HS-5 (cell line): ENCODE data around the gene CHST6.
A peak's percentile ranks its signal among the peaks of the same experiment; 100 is the strongest.
"Not testable (repeated sequence)": the region's sequence is repeated elsewhere in the genome, so short reads cannot be mapped to it uniquely, and the experiment has no call there.

Experiments used
- DNase-seq: peaks from one replicate; pipeline ENCODE4 v3.0.0-alpha.2; 2012; ENCODE audit warnings: low read depth

CHST6 gene

GRCh38 chr16:75495076-75495674 is at the start of gene CHST6:
Gene CHST6 (minus strand): TSS chr16:75495441. CDS start chr16:75479828, 15,613 bp downstream.
- DNase-seq = no peak

DNA sequence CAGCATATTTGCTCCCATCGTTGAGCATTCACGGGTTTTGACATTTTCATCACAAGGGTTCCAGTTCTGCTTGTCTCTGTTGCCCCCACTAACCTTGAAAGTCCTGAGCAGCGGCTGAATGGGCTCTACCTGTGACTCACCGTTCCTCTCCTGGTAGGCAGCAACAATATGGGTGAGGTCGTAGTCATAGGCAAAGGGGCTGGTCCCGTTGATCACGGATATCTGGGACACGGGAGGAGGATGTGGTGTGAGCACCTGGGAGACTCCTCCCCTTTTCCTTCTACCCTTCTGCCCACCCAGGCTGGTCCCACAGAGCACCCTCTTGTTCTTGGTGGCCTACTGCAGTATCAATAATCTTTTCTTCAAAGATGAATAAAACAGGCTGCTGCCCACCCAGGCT is 47.2 kb upstream of the CHST6 start:
- not testable (repeated sequence) for DNase-seq

DNA sequence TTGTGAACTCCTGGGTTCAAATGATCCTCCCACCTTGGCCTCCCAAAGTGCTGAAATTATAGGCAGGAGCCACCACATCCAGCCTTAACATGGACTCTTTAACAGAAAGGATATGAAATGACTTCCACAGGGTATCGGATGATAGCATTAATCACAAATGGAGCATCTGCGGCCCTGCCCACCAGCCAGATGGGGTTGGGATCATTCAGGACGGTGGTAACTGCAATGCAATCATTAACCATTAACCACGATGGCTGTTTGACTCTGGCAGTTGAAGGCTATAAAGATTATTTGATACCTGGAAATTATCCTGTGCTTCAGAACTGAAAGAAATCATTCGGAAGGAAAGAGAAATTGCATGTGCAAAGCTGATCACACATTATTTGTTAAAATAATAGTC is 46.0 kb upstream of the CHST6 start:
- DNase-seq = no peak

- DNase-seq = not testable (repeated sequence)
Observed at GRCh38 chr16:75538882-75539565, 43.8 kb upstream of the CHST6 start.

DNA sequence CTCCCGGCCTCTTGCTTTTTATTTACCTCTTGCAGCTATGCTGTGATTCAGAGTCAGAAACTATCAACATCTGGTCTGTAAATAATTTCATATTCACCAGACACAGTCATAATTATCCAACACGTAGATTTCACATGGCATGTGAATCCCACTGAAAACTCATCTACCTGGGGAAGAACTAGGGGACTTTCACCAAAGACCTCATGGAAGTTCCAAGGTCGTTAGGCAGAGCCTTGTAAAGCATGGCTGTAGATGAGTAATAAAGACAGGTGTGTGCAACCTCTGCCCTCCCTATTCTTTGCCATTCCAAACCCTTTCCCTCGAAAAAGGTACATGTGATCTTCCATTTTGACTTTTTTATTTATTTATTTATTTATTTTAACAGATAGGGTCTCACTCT is 42.5 kb upstream of the CHST6 start:
- no peak for DNase-seq

DNA sequence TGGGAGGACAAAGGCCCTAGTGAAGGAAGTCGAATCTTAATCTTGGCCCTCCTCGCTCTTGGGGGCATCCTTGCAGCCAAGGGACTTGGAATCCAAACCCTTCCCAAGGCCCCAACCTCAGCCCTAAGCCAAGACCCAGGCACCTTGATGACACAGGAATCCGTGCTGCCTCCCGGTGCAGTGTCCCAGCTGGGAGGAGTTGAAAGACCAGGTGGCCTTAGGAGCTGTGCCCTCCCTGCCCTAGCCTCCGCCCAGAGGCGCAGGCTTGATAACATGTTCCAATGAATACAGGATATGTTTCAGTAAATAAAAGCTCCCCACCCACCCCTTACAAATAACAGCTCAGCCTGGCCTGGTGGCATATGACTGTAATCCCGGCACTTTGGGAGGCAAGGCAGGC is 40.7 kb upstream of the CHST6 start, which contains the start of gene CHST5:
CHST5 (minus strand) TSS at position 208 of the 400 bp plus-strand sequence. CDS start 5,724 bp downstream, outside the sequence.
- no peak for DNase-seq

- no peak for DNase-seq
Observed at GRCh38 chr16:75535211-75535843, 40.1 kb upstream of the CHST6 start.

DNA sequence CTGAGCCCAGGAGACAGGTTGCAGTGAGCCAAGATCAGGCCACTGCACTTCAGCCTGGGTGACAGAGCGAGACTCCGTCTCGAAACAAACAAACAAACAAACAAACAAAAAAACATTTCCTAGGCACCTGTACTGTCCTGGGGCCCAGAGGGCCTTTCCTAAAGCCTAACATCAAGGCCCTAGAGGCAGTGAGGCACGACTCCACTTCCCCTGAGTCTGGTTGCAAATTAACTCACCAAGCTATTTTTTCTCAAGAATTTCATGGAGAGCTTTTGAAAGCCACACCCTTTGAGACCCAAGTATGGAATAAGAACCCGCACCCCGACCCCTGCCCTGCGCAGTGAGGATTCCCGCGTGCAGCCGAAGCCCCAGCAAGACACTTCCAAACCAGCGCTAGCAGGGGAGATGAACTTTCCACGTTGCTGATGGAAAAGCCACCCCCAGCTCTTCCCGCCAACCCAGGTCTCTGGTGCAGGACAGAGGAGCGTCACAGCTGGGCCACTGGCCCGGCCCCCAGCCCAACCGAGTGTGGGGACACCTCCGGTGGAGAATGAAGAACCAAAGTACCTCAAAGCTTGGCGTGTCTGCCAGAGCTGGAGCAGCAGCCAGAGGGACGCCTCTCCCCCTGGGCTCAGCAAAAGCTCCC is 39.4 kb upstream of the CHST6 start:
- no peak for DNase-seq

DNA sequence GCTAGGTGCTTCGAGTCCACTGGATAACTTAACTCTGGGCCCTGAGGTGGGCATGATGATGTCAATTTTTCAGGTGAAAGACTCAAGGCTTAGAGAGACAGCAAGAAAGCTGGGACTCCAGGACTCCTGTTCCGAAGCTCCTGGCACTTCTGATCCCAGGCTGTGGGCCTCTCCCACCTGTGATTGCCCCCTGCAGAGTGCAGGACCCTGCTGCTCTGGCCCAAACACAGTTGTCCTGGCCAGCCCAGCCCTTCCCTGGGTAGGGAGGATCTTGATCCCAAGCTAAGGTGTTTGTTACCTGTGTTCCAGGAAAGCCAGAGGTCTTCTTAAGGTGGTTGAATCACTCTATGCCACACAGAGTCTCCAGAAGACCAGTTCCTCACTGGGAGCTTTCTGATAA is 37.5 kb upstream of the CHST6 start:
- no peak for DNase-seq

DNA sequence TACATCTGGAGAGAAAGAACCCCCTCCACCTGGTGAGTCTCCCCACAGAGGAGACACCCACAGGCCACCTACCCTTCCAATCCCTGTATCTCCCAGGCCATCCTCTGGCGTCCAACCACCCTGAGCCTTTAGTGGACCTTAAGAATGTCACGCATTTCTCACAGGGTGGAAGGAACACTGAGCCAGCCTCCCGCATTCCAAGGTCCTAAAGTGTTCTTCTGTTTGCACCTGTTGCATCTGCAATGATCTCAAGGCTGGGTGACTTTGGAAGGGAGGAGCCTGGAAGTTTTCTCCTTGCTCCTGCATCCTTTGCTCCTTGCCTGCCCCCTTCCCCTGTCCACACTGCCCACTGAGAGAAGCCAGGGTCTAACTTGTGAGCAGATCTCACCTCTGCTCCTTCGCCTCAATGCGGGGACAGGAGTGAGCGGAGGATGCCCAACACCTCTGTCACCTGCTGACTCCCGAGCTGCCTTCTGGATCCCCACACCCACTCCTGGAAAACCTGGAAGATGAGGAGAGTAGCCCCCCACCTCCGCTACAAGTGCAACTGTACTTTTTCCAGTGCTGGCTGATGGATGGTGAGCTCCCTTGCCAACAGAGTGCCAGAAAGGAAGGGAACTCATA is 37.0 kb upstream of the CHST6 start:
- no peak for DNase-seq

GRCh38 chr16:75529959-75530358 is 34.7 kb upstream of the CHST6 start:
- DNase-seq = no peak

GRCh38 chr16:75529056-75529905 is 34.0 kb upstream of the CHST6 start:
- DNase-seq = no peak

DNA sequence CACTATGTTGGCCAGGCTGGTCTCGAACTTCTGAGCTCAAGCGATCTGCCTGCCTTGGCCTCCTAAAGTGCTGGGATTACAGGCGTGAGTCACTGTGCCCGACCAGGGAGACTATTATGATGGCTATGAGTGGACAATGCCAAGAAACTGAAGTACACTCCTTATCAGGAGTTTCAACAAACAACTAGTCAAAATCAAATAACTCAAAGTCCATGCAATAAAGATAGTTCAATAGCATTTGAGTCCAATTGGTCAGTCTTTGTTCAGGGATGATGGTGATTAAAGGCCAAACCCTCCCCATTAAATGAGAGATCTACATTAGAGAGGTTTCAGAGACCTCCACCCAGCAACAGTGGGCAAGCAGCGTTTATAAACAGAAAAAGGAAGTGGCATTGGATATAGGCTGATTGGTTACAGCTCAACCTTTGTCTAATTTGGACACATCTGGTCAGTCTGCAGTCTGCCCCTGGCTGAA is 32.6 kb upstream of the CHST6 start:
- DNase-seq = no peak

DNA sequence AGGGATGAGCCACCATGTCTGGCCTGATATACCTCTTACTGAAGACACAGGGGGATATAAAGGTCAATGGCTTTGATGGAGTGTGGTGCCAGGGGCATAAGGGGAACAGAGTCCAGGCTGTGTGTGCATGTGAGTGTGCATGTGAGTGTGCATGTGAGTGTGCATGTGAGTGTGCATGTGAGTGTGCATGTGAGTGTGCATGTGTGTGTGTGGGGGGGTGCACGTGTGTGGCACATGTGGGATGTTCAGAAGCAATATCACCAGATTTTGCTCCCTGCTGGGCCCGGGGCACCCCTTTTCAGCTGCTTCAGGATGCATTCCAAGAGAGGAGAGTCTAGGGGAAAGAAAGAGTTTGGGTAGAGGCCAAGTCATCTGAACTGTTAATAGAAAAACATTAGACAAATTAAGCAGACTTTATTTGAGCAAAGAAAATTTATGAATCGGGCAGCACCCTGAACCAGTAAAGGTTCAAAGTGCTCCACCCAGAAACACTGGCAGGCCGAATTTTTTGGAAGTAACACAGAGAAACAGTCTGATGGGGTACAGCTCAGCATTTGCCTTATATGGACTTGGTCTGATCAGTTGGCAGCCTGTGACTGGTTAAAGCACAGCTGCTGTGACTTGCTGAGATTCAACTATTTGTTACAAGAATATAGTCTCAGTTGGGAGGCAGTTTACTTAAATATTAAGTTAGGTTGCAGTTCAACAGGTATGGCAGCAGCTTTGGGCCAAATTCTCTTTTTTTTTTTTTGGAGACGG is 31.0 kb upstream of the CHST6 start:
- DNase-seq = no peak

DNA sequence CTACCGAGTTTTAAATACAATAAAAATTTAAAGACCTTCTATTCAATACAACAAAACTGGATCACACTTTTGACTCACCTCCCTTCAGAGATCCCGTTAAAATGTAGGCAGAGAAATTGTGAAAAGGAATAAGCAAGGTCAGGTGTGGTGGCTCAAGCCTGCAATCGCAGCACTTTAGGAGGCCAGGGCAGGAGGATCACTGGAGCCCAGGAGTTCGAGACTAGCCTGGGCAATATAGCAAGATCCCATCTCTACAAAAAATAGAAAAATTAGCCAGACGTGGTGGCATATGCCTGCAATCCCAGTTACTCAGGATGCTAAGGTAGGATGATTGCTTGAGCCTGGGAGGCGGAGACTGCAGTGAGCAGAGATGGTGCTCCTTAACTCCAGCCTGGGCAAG is 23.9 kb upstream of the CHST6 start:
- DNase-seq = no peak

- not testable (repeated sequence) for DNase-seq
Observed at GRCh38 chr16:75516189-75516966, 21.1 kb upstream of the CHST6 start.

GRCh38 chr16:75514296-75514695 is 19.1 kb upstream of the CHST6 start:
- DNase-seq = no peak

DNA sequence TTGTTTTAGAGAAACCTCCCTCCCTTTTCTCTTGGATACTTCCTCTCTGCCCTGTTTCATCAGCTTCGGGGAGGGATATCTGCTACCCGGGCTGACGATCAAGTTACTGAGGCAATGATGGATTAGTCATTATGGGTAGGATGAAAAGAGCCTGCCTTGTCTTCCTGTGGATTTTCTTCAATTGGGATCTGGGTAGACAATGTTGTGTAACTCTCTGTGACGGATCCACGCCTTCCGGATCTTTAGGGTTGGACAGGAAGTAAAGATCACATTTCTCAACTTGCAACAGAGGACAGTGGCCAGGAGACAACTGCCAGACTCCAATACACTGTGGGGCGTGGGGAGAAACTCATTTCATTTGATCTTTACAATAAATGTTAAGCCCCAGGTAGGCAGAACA is 11.3 kb upstream of the CHST6 start:
- peak; percentile 92 for DNase-seq

GRCh38 chr16:75506107-75506506 is 10.9 kb upstream of the CHST6 start:
- DNase-seq = no peak

DNA sequence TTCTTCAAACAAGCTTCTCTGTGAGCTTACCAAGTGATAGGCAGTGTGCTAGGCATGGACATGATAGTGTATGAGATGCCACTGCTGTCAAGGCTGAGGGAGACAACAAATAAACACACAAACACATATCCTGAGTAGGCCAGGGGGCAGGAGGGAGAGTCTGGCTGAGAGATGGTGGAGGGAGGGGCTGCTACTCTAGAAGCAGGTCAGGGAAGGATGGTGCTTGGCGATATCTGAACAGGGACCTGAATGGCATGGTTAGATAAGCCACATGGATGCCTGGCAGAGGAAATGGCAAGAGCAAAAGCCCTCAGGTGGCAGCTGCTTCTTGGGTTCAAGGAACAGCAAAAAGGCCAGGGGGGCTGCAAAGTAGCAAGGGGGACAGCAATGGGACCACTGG is 8.6 kb upstream of the CHST6 start:
- DNase-seq = no peak
